H1 (cell line): Measurements from ENCODE around the gene AP1S3. TPM values are rescaled to one million over a fixed set of nuclear protein-coding genes. Genes with fewer than 3 reads are reported as not detected.

Experiments
- CTCF ChIA-PET: fragments of 300-600 bp; sonication (Branson Sonifier 250); formaldehyde crosslinking; loops from one replicate; lab custom pipeline; 2021; ENCODE audit not compliant: partially characterized antibody; lab: Charles Lee
- POLR2A ChIA-PET: fragments of 300-600 bp; sonication (Branson Sonifier 250); formaldehyde crosslinking; loops from one replicate; lab custom pipeline; 2021; ENCODE audit warnings: inconsistent platforms; ENCODE audit not compliant: partially characterized antibody; lab: Charles Lee
- DNase-seq, 2 experiments: peaks; one replicate each; pipeline versions ENCODE4 v3.0.0 to v3.0.0-alpha.2; 2010 to 2022; ENCODE audit warnings: low spot score in 2 of 2, low read depth in 1 of 2, mixed read lengths in 1 of 2
- FAIRE-seq: peaks from 2 replicates; lab custom pipeline; 2011; peaks lifted over from hg19 to GRCh38; lab: Jason Lieb, UNC
- H2AFZ ChIP-seq: 2 replicates; pipeline ENCODE4 v1.8.1; 2012; ENCODE audit warnings: low read length, inconsistent platforms
- H2AK5ac ChIP-seq: 2 replicates; pipeline ENCODE4 v1.6.1; 2013; ENCODE audit warnings: low read depth, low read length
- H2BK120ac ChIP-seq: replicated peaks from 2 replicates; pipeline ENCODE3; 2013; ENCODE audit warnings: low read depth, low read length, inconsistent platforms
- H2BK12ac ChIP-seq: 2 replicates; pipeline ENCODE4 v1.6.1; 2013; ENCODE audit warnings: low read depth, low read length
- H2BK15ac ChIP-seq: 2 replicates; pipeline ENCODE4 v1.6.1; 2013; ENCODE audit warnings: low read length
- H2BK20ac ChIP-seq: 2 replicates; pipeline ENCODE4 v1.6.1; 2013; ENCODE audit warnings: low read length
- H2BK5ac ChIP-seq: 2 replicates; pipeline ENCODE4 v1.6.1; 2013; ENCODE audit warnings: low read depth, low read length
- H3K14ac ChIP-seq: 2 replicates; pipeline ENCODE4 v1.6.1; 2013; ENCODE audit warnings: inconsistent platforms; ENCODE audit not compliant: insufficient read length
- H3K18ac ChIP-seq: 2 replicates; pipeline ENCODE4 v1.6.1; 2013; ENCODE audit warnings: low read length; ENCODE audit errors: extremely low read depth
- H3K23ac ChIP-seq: 2 replicates; pipeline ENCODE4 v1.6.1; 2013; ENCODE audit warnings: inconsistent platforms; ENCODE audit not compliant: insufficient read length
- H3K23me2 ChIP-seq: 2 replicates; pipeline ENCODE4 v1.6.1; 2013; ENCODE audit warnings: low read depth, low read length
- H3K27ac ChIP-seq: 2 replicates; pipeline ENCODE4 v1.6.1; 2011; ENCODE audit warnings: low read depth, low read length, inconsistent platforms
- H3K27me3 ChIP-seq, 4 experiments: replicated peaks in 1 of 4; 1 replicate in 1 of 4; 2 replicates in 3 of 4; pipeline versions ENCODE4 v1.6.1 to v1.8.1; 2011 to 2013; ENCODE audit warnings: low read length in 3 of 4, mild to moderate bottlenecking in 3 of 4, inconsistent platforms in 2 of 4, mixed read lengths in 2 of 4, moderate library complexity in 1 of 4; ENCODE audit not compliant: control insufficient read depth in 3 of 4, insufficient read depth in 3 of 4; ENCODE audit errors: extremely low read depth in 1 of 4
- H3K36me3 ChIP-seq, 4 experiments: 2 replicates each; pipeline versions ENCODE4 v1.6.1 to v1.8.1; 2011 to 2013; ENCODE audit warnings: mild to moderate bottlenecking in 4 of 4, low read length in 3 of 4, moderate library complexity in 2 of 4, control low read depth in 1 of 4, inconsistent platforms in 1 of 4; ENCODE audit not compliant: insufficient read depth in 4 of 4, control insufficient read depth in 2 of 4
- H3K4ac ChIP-seq: replicated peaks from 2 replicates; pipeline ENCODE3; 2013; ENCODE audit warnings: low read length, low read depth, mixed read lengths, inconsistent platforms; ENCODE audit not compliant: insufficient read length
- H3K4me1 ChIP-seq, 4 experiments: replicated peaks in 1 of 4; 1 replicate in 1 of 4; 2 replicates in 3 of 4; pipeline versions ENCODE4 v1.6.1 to v1.8.1; 2011 to 2013; ENCODE audit warnings: low read length in 3 of 4, inconsistent platforms in 2 of 4, mixed read lengths in 1 of 4; ENCODE audit not compliant: insufficient read depth in 4 of 4, control insufficient read depth in 3 of 4
- H3K4me2 ChIP-seq, 2 experiments: 2 replicates each; pipeline versions ENCODE4 v1.6.1 to v1.8.1; 2011 to 2013; ENCODE audit warnings: low read depth in 2 of 2, low read length in 2 of 2, control low read depth in 1 of 2, inconsistent platforms in 1 of 2, mild to moderate bottlenecking in 1 of 2; ENCODE audit not compliant: insufficient read depth in 1 of 2
- H3K4me3 ChIP-seq, 4 experiments: fragments of 200-600, 300-600 bp in 1 of 4; sonication (generic), shearing (Covaris generic), sonication (Bioruptor Twin) in 1 of 4; 2 replicates each; pipeline versions ENCODE4 v1.5.1 to v1.8.1; 2011 to 2016; ENCODE audit warnings: low read length in 4 of 4, low read depth in 3 of 4, control low read depth in 2 of 4, inconsistent platforms in 2 of 4, mild to moderate bottlenecking in 2 of 4, mixed read lengths in 1 of 4, moderate library complexity in 1 of 4; ENCODE audit not compliant: insufficient read depth in 2 of 4; ENCODE audit errors: extremely low read depth in 1 of 4
- H3K56ac ChIP-seq: replicated peaks from 2 replicates; pipeline ENCODE3; 2013; ENCODE audit warnings: low read depth, mild to moderate bottlenecking, mixed read lengths, low read length, inconsistent platforms; ENCODE audit not compliant: insufficient read length
- H3K79me1 ChIP-seq: 2 replicates; pipeline ENCODE4 v1.6.1; 2013; ENCODE audit warnings: low read depth, low read length, control low read depth
- H3K79me2 ChIP-seq, 2 experiments: 2 replicates each; pipeline versions ENCODE4 v1.6.1 to v1.8.1; 2012 to 2013; ENCODE audit warnings: low read length in 2 of 2, mild to moderate bottlenecking in 2 of 2, inconsistent platforms in 1 of 2; ENCODE audit not compliant: insufficient read depth in 2 of 2, control insufficient read depth in 1 of 2
- H3K9ac ChIP-seq, 4 experiments: replicated peaks in 1 of 4; 1 replicate in 1 of 4; 2 replicates in 3 of 4; pipeline versions ENCODE4 v1.6.1 to v1.8.1; 2011 to 2013; ENCODE audit warnings: low read depth in 3 of 4, low read length in 3 of 4, control low read depth in 2 of 4, mild to moderate bottlenecking in 2 of 4, moderate library complexity in 2 of 4, inconsistent platforms in 1 of 4; ENCODE audit errors: extremely low read depth in 1 of 4
- H3K9me3 ChIP-seq, 2 experiments: 2 replicates each; pipeline versions ENCODE4 v1.6.1 to v1.8.1; 2012 to 2013; ENCODE audit warnings: mild to moderate bottlenecking in 2 of 2, moderate library complexity in 2 of 2, control low read depth in 1 of 2, inconsistent platforms in 1 of 2, low read depth in 1 of 2, low read length in 1 of 2, mixed read lengths in 1 of 2; ENCODE audit not compliant: insufficient read depth in 2 of 2
- H4K20me1 ChIP-seq, 2 experiments: replicated peaks in 1 of 2; 2 replicates each; pipeline versions ENCODE3 to v1.8.1; 2011 to 2013; ENCODE audit warnings: inconsistent platforms in 2 of 2, low read length in 2 of 2, mild to moderate bottlenecking in 1 of 2; ENCODE audit not compliant: insufficient read depth in 2 of 2, control insufficient read depth in 1 of 2
- H4K5ac ChIP-seq: 2 replicates; pipeline ENCODE4 v1.6.1; 2013; ENCODE audit warnings: low read length, low read depth, mixed read lengths, inconsistent platforms; ENCODE audit not compliant: insufficient read length
- H4K8ac ChIP-seq: 2 replicates; pipeline ENCODE4 v1.8.0; 2013; ENCODE audit warnings: mild to moderate bottlenecking, moderate library complexity, low read length, inconsistent platforms; ENCODE audit not compliant: insufficient read depth; ENCODE audit errors: extremely low read depth
- H4K91ac ChIP-seq: replicated peaks from 2 replicates; pipeline ENCODE3; 2013; ENCODE audit warnings: low read length, mixed read lengths, inconsistent platforms; ENCODE audit not compliant: insufficient read length
- BACH1 ChIP-seq: IDR thresholded peaks from 2 replicates; pipeline ENCODE4 v1.6.1; 2012; ENCODE audit warnings: low read length, improper control_type of control experiment
- BCL11A ChIP-seq, 2 experiments: IDR thresholded peaks; one replicate each; pipeline ENCODE4 v1.6.1; 2011; ENCODE audit warnings: low read depth in 2 of 2, low read length in 2 of 2, mild to moderate bottlenecking in 2 of 2
- CEBPB ChIP-seq: IDR thresholded peaks from 2 replicates; pipeline ENCODE4 v1.6.1; 2012; ENCODE audit warnings: low read depth, low read length
- CREB1 ChIP-seq: IDR thresholded peaks from 2 replicates; pipeline ENCODE4 v1.6.1; 2012; ENCODE audit warnings: inconsistent platforms
- EGR1 ChIP-seq: IDR thresholded peaks from 2 replicates; pipeline ENCODE4 v1.6.1; 2011; ENCODE audit warnings: low read depth, low read length, borderline replicate concordance
- HDAC6 ChIP-seq: IDR thresholded peaks from one replicate; pipeline ENCODE4 v1.7.1; 2012; ENCODE audit warnings: low read depth, mild to moderate bottlenecking, inconsistent platforms, low read length, moderate library complexity
- KDM4A ChIP-seq: IDR thresholded peaks from one replicate; pipeline ENCODE4 v1.7.1; 2012; ENCODE audit warnings: low read depth, mild to moderate bottlenecking, moderate library complexity, low read length, inconsistent platforms; ENCODE audit not compliant: severe bottlenecking
- RFX5 ChIP-seq: IDR thresholded peaks from 2 replicates; pipeline ENCODE4 v1.6.1; 2011; ENCODE audit warnings: low read depth, low read length, improper control_type of control experiment, borderline replicate concordance
- SIN3A ChIP-seq, 2 experiments: IDR thresholded peaks in 1 of 2; conservative IDR thresholded peaks in 1 of 2; 2 replicates each; pipeline ENCODE4 v1.6.1; 2011 to 2012; ENCODE audit warnings: low read length in 2 of 2, improper control_type of control experiment in 1 of 2, low read depth in 1 of 2, mild to moderate bottlenecking in 1 of 2
- TEAD4 ChIP-seq: IDR thresholded peaks from 2 replicates; pipeline ENCODE4 v1.6.1; 2012; ENCODE audit warnings: low read depth, low read length, inconsistent platforms, mixed read lengths
- ZNF274 ChIP-seq: IDR thresholded peaks from 2 replicates; pipeline ENCODE4 v1.7.0; 2012; ENCODE audit warnings: low read length, borderline replicate concordance; ENCODE audit errors: extremely low read depth
- WGBS, 2 experiments: shearing (Covaris generic) in 1 of 2; methylation state at CpG; one replicate each; pipeline versions ENCODE4 v1.1.6 to v1.1.7; 2013 to 2015; ENCODE audit warnings: low lambda C conversion rate in 2 of 2, mixed read lengths in 2 of 2, inconsistent platforms in 1 of 2, low coverage in 1 of 2, missing lambda C conversion rate in 1 of 2; ENCODE audit not compliant: insufficient replicate concordance in 2 of 2, insufficient coverage in 1 of 2, insufficient read length in 1 of 2; ENCODE audit errors: extremely low coverage in 1 of 2, missing lambda C conversion rate in 1 of 2; 5-methylcytosine and 5-hydroxymethylcytosine counted together
- polyA plus RNA-seq, 7 experiments: library from polyadenylated mRNA; depleted of rRNA in 3 of 7; stranded (reverse) in 5 of 7; unstranded in 2 of 7; fragments of >200 nt in 5 of 7; fragments of 200-250 nt in 2 of 7; gene quantifications; 1 replicate in 5 of 7; 2 replicates in 1 of 7; 4 replicates in 1 of 7; pipeline versions ENCODE4 v1.2.1 to v1.2.3, GENCODE V29; 2011 to 2013; ENCODE audit warnings: missing spikeins in 2 of 7, mixed read lengths in 2 of 7
- total RNA-seq: library from RNA; stranded (reverse); fragmentation: NEBNext Ultra II Directional; extraction: Animal tissue kit (Norgen Biotek cat#: 25700); gene quantifications from 2 replicates; pipeline ENCODE4 v1.2.1, GENCODE V29; 2021

Gene AP1S3
- total and polyA plus RNA-seq, 2 of the 8 experiments (the other 6 are each of a cell fraction or from before 2014, with no cell fraction given): 3.9 to 20.2 TPM

- Histone ChIP-seq H4K20me1 (peaks cover 0 to 1% of the 10 kb centered on the region in 2 experiments), H4K8ac (no peak overlapping the region), H3K56ac (no peak overlapping the region), H3K4me2 (no peak overlapping the region), H3K4me3 (no peak overlapping the region), H3K23ac (no peak overlapping the region), H3K36me3 (no peaks in the 10 kb centered on the region), H3K79me1 (peaks cover 3% of the 10 kb centered on the region; the same call in 1 of the 2 replicates), H3K4ac (no peak overlapping the region), H3K4me1 (peaks cover 5 to 12% (median 10%) of the 10 kb centered on the region in 4 experiments; a peak in 5 of 7 replicates), H2BK5ac (no peak overlapping the region), H3K79me2 (peaks cover 0 to 26% of the 10 kb centered on the region in 2 experiments; a peak in 2 of 4 replicates), H3K9ac (no peak overlapping the region), H2AFZ (no peak overlapping the region), H3K23me2 (no peaks in the 10 kb centered on the region), H3K9me3 (no peaks in the 10 kb centered on the region), H2AK5ac (no peak overlapping the region), H2BK15ac (no peak overlapping the region), H3K14ac (no peak overlapping the region), H2BK12ac (no peak overlapping the region), H2BK120ac (no peak overlapping the region), H4K5ac (no peak overlapping the region), H3K27me3 (no peaks in the 10 kb centered on the region), H2BK20ac (no peak overlapping the region), H3K27ac (no peak overlapping the region), H3K18ac (no peak overlapping the region), H4K91ac (no peak overlapping the region)
- no peak for FAIRE-seq
- WGBS, 2 experiments: 89% methylated on average over 5 of the region's 5 CpGs; no CpG with 5 or more reads in 1 of the 2 experiments
- DNase-seq: no peak
- TF ChIP-seq EGR1 (no peak), ZNF274 (no peak), KDM4A (no peak), HDAC6 (no peak), BCL11A (IDR thresholded peaks at IDR 0.05; ENCODE audit: low read depth in 2 of 2, low read length in 2 of 2) (no peak), BACH1 (no peak), CREB1 (no peak), RFX5 (no peak), CEBPB (no peak), SIN3A (conservative IDR thresholded peaks at IDR 0.05 in 1 of 2, IDR thresholded peaks at IDR 0.05 in 1 of 2; ENCODE audit: low read depth in 1 of 2, low read length in 2 of 2) (no peak), TEAD4 (no peak)
- ChIA-PET CTCF (interaction anchor here (0.8 to 2.4 kb wide), 7 partner anchors 8 to 50 kb away, joined by 3 to 10 read pairs (median 4); partner anchors contain the start of gene AP1S3), POLR2A (interaction anchor here (1.2 kb wide), 1 partner anchor 11 kb away, joined by 3 read pairs; no protein-coding TSS in a partner anchor)
Measured at GRCh38 chr2:223829128-223829527, 8.3 kb downstream of the AP1S3 start.
